Mucosa of descending colon (tissue), 3 donors: ENCODE data around the gene FJX1. TPM values are rescaled to one million over a fixed set of nuclear protein-coding genes. Genes with fewer than 3 reads are reported as not detected.

Experiments
- ATAC-seq: fragments of 200-7000 bp; cut with Tn5 transposase; one replicate; pipeline ENCODE4 v1.9.1; 2020; ENCODE audit warnings: mild to moderate bottlenecking, moderate library complexity
- DNase-seq, 3 donors: peaks; one replicate each; pipeline ENCODE4 v3.0.0-alpha.2; 2020
- H3K36me3 ChIP-seq: fragments of 200-600 bp; one replicate; pipeline ENCODE4 v1.8.0; 2021; ENCODE audit warnings: low read depth, mild to moderate bottlenecking
- H3K4me1 ChIP-seq: fragments of 200-600 bp; one replicate; pipeline ENCODE4 v1.8.0; 2021; ENCODE audit warnings: low read depth, mild to moderate bottlenecking
- H3K4me3 ChIP-seq: fragments of 200-600 bp; one replicate; pipeline ENCODE4 v1.8.0; 2021; ENCODE audit warnings: mild to moderate bottlenecking
- H3K9me3 ChIP-seq: fragments of 200-600 bp; one replicate; pipeline ENCODE4 v1.8.0; 2021; ENCODE audit warnings: mild to moderate bottlenecking
- intact Hi-C, 2 donors: fragments of 100-400 bp; cut with DNase I in 1 of 2; cut with micrococcal nuclease in 1 of 2; formaldehyde crosslinking; loops; one replicate each; pipeline versions ENCODE4 v1.11.0 to v1.11.1; 2022; cut with DNase I, micrococcal nuclease
- total RNA-seq, 3 donors: library from RNA; stranded (reverse); fragmentation: NEBNext Ultra II Directional in 2 of 3; extraction: Animal tissue kit (Norgen Biotek cat#: 25700) in 2 of 3; gene quantifications; one replicate each; pipeline versions ENCODE4 v1.2.1 to v1.2.4, GENCODE V29; 2021 to 2023
- TF ChIP-seq, protein P1 (sequence below): fragments of 200-600 bp; IDR thresholded peaks from one replicate; pipeline ENCODE4 v1.8.0; 2022; ENCODE audit warnings: antibody characterized with exemption, mild to moderate bottlenecking
- donor health status: DM: no; HTN: no; CAD: no; lungs with moderate emphysema.
- donor health status: DM: no; HTN: no; CAD: no.
- donor health status: DM: no; HTN: yes; CAD: no.

FJX1 gene
- total RNA-seq, 3 donors from 2014 or later = 0.36 to 1.7 (median 0.84) TPM

DNA sequence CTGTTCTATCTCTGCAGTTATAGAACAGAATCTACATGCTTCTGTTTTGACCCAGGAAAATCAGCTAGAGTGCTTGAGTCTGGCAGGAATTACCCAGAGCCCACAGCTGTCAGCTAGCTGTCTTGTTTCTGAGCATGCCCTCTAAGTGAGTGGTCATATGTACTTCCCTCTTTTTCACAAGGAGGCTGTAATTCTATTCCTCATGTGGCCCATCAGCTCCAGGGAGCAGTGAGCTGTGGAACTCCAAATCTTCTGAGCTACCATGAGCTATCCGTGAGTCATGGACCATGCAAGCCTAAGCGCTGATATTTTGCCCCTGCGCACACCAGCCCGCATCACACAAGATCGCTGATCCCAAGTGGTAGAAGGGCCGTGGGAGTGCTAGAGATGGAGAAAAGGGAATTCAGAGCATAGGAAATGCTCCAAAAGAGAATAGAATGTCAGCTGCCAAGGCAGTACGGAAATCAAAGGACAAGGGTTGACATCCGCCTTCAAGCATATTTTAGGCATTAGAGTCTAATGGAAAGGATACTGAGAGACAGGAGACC, 5.4 kb downstream of the FJX1 start:
- no peaks in the 10 kb centered on the region for H3K36me3 ChIP-seq
- no peak overlapping the region for H3K4me3 ChIP-seq
- no peaks in the 10 kb centered on the region for H3K9me3 ChIP-seq
- DNase-seq (no peak), ATAC-seq (no peak)
- TF ChIP-seq, protein P1, sequence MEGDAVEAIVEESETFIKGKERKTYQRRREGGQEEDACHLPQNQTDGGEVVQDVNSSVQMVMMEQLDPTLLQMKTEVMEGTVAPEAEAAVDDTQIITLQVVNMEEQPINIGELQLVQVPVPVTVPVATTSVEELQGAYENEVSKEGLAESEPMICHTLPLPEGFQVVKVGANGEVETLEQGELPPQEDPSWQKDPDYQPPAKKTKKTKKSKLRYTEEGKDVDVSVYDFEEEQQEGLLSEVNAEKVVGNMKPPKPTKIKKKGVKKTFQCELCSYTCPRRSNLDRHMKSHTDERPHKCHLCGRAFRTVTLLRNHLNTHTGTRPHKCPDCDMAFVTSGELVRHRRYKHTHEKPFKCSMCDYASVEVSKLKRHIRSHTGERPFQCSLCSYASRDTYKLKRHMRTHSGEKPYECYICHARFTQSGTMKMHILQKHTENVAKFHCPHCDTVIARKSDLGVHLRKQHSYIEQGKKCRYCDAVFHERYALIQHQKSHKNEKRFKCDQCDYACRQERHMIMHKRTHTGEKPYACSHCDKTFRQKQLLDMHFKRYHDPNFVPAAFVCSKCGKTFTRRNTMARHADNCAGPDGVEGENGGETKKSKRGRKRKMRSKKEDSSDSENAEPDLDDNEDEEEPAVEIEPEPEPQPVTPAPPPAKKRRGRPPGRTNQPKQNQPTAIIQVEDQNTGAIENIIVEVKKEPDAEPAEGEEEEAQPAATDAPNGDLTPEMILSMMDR = no peak
- H3K4me1 ChIP-seq = peaks cover 13% of the 10 kb centered on the region
- intact Hi-C loops = no loop called here

- DNase-seq (no peak), ATAC-seq (no peak)
- intact Hi-C loops = no loop called here
- Histone ChIP-seq H3K36me3 (no peaks in the 10 kb centered on the region), H3K4me3 (no peak overlapping the region), H3K4me1 (peaks cover 8% of the 10 kb centered on the region), H3K9me3 (no peaks in the 10 kb centered on the region)
- TF ChIP-seq, protein P1 = no peak
Measured at GRCh38 chr11:35624316-35624715, 6.1 kb downstream of the FJX1 start.

DNA sequence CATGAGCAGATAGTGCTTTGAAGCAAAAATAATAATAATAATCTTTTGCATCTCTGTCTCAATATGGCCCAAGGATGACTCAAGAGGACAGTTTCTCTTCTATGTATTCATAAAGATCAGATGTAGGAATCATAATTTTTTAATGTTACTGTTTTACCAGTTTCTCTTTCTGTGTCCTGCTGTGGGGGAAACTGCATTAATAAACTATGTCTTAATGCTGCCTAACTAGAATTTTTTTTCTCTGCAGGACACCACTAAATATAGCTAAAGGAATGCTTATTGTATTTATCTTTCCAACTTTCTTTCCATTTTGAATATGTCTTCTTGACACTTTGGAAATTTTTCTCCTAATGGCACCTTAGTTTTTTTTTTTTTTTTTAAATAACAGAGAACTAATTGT, 6.5 kb downstream of the FJX1 start:
- intact Hi-C loops = no loop called here
- TF ChIP-seq, protein P1 = no peak
- no peaks in the 10 kb centered on the region for H3K9me3 ChIP-seq
- no peaks in the 10 kb centered on the region for H3K36me3 ChIP-seq
- no peak for ATAC-seq
- peaks cover 5% of the 10 kb centered on the region for H3K4me1 ChIP-seq
- no peak overlapping the region for H3K4me3 ChIP-seq
- DNase-seq = no peak

DNA sequence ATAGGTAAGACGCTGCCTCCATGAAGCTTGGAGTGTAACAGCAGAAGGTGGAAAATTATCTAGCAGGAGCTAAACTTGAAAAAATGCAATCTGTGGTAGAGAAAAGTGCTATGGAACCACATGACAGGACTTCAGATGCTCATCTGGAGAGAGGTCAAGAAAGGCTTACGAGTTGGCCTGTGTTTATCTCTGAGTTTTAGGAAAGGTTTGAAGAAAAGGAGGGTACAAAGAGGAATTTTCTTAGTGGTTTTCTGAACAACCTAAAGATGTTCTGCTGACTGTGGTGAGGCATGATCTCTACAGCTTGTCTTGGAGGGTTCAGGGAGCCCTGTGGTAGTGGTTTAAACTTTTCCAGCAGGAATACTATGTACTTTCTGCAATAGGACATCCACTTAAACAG, 8.2 kb downstream of the FJX1 start:
- H3K4me3 ChIP-seq = no peak overlapping the region
- no peaks in the 10 kb centered on the region for H3K9me3 ChIP-seq
- DNase-seq = no peak
- no peak for ATAC-seq
- intact Hi-C loops = no loop called here
- no peaks in the 10 kb centered on the region for H3K36me3 ChIP-seq
- TF ChIP-seq, protein P1 = no peak
- H3K4me1 ChIP-seq = peaks cover 3% of the 10 kb centered on the region

GRCh38 chr11:35629511-35629910, 11.3 kb downstream of the FJX1 start:
- ATAC-seq (no peak), DNase-seq (no peak)
- Histone ChIP-seq H3K36me3 (no peaks in the 10 kb centered on the region), H3K4me1 (no peaks in the 10 kb centered on the region), H3K9me3 (no peaks in the 10 kb centered on the region), H3K4me3 (no peak overlapping the region)
- TF ChIP-seq, protein P1 = no peak
- intact Hi-C loops = no loop called here

DNA sequence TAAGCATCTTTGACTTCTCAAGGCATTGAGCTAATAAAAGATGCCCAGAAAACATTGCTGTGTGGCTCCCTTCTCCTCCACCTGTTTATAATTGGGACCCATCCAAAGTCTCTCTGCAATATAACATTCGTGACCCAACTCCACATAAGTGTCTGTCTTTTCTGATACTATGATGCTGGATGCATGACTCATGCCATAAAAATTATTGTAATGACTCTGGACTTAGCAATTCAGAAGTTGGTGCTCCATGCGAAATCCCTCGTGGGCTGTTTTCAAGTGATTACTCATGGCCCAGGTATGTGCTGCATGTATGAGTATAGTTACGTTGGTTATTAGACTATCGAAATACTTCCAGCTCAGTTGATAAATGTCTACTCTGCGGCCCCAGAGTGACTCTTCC, 11.7 kb downstream of the FJX1 start:
- H3K9me3 ChIP-seq = no peaks in the 10 kb centered on the region
- H3K4me1 ChIP-seq = no peaks in the 10 kb centered on the region
- intact Hi-C loops = no loop called here
- no peaks in the 10 kb centered on the region for H3K36me3 ChIP-seq
- H3K4me3 ChIP-seq = no peak overlapping the region
- TF ChIP-seq, protein P1 = no peak
- DNase-seq (no peak), ATAC-seq (no peak)
